Fibroblast of lung (primary cell): ENCODE data around the gene CLSTN1.

ENCODE experiments used
- EZH2 ChIP-seq: IDR thresholded peaks from 2 replicates; pipeline ENCODE4 v1.5.1; 2012; ENCODE audit warnings: low read length, control low read depth, mild to moderate bottlenecking; ENCODE audit errors: missing control alignments
- TF ChIP-seq, protein P1 (sequence below), 2 donors: IDR thresholded peaks in 1 of 2; conservative IDR thresholded peaks in 1 of 2; 1 replicate in 1 of 2; 2 replicates in 1 of 2; pipeline ENCODE4 v1.5.1; 2011 to 2012; ENCODE audit warnings: low read length in 2 of 2, control low read depth in 1 of 2, inconsistent platforms in 1 of 2, low read depth in 1 of 2, mild to moderate bottlenecking in 1 of 2

DNA sequence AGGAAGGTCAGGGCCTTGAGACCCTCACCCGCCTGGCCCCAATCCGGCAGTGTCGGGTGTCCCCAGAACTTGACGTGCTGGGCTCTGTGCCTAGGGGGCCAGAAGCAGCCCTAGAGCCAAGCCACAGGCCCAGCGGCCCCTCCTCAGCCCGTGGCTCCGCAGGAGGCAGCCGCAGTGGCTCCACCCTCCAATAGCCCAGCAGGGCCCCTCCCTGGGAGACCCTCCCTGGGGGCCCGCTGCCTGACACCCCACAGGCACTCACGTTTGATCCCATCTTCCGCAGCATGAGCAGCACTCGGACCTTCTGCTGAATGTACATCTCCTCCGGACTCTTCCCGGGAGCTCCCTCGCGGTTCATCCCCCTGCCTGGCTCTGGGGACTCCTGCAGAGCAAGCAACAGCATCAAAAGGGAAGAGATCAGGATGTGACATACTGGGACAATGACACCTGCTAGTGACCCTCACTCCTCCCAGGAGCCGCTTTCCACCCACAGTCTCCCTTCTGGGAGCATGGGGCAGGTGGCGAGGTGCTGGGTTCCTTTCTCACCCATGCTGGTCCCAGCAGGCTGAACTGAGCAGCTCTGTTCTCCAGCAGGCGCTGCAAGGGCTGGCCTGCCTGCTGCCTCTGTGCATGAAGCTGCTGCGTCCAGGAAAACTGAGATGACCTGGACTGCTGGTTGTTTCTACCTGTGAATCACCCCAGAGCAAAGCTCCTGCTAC, 48.1 kb upstream of the CLSTN1 start:
- TF ChIP-seq, protein P1, sequence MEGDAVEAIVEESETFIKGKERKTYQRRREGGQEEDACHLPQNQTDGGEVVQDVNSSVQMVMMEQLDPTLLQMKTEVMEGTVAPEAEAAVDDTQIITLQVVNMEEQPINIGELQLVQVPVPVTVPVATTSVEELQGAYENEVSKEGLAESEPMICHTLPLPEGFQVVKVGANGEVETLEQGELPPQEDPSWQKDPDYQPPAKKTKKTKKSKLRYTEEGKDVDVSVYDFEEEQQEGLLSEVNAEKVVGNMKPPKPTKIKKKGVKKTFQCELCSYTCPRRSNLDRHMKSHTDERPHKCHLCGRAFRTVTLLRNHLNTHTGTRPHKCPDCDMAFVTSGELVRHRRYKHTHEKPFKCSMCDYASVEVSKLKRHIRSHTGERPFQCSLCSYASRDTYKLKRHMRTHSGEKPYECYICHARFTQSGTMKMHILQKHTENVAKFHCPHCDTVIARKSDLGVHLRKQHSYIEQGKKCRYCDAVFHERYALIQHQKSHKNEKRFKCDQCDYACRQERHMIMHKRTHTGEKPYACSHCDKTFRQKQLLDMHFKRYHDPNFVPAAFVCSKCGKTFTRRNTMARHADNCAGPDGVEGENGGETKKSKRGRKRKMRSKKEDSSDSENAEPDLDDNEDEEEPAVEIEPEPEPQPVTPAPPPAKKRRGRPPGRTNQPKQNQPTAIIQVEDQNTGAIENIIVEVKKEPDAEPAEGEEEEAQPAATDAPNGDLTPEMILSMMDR (conservative IDR thresholded peaks at IDR 0.05 in 1 of 2, IDR thresholded peaks at IDR 0.05 in 1 of 2; ENCODE audit: low read depth in 1 of 2, low read length in 2 of 2), result no peak
- TF ChIP-seq EZH2, result no peak
